T-helper 1 cell treated with Interleukin-12 subunit alpha and Interleukin-12 subunit beta and Interleukin-4 antibody, amounts not matched to agents 30 ng/mL and 1 ng/mL, for 36 hours (primary cell): ENCODE measurements around the gene NSF. TPM values are rescaled to one million over a fixed set of nuclear protein-coding genes. Genes with fewer than 3 reads are reported as not detected.
"Not testable (repeated sequence)": the region's sequence is repeated elsewhere in the genome, so short reads cannot be mapped to it uniquely, and the experiment has no call there.

Experiments
- intact Hi-C: fragments of 100-400 bp; cut with micrococcal nuclease; formaldehyde crosslinking; loops from one replicate; pipeline ENCODE4 v1.15.1; 2024
- total RNA-seq: library from RNA; stranded (reverse); gene quantifications from 2 replicates; pipeline ENCODE4 v1.2.3, GENCODE V29; 2022

The NSF gene
- total RNA-seq, 1 donor from 2014 or later, result 43.7 TPM

GRCh38 chr17:46773676-46774075 lies 183.2 kb downstream of the NSF start:
- intact Hi-C loops, result loop anchor here (10.0 kb wide), 1 partner anchor 61 kb away; no protein-coding TSS in a partner anchor

- intact Hi-C loops, result loop anchor here (10.0 kb wide), 1 partner anchor 61 kb away; no protein-coding TSS in a partner anchor
These were observed 183.8 kb downstream of the NSF start for GRCh38 chr17:46774108-46774737.

DNA sequence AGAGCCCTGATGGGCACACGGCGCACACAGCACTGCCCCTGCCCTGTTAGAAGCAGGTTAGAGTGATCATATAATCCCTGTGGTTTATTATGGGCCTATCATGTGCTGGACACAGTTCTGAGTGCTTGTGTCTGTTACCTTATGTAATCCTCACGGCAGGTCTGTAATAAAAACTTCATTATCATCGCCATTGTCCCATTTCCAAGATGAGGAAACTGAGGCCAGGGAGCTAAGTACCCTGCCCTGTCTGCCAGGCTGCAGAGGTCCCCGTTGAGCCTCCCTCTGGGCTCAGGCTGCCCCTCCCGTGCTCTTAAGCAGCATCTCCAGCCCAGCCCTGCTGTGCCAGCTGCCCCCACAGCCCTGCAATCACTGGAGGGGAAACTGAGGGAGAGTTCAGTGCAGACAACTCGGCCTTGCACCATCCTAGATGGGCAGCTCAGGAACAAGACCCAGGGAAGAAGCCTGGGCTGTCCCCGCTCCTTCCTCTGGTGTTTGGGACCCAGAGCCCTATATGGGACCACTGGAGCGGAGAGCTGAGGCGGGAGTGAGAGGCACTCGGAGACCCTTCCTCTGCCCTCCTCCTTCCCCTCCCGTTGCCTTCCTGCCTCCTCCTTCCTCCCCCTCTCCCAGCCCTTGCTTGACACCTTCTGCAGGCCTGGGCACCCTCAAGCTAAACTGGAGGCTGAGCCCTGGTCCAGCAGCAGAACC lies 186.0 kb downstream of the NSF start:
- intact Hi-C loops, result loop anchor here (10.0 kb wide), 1 partner anchor 58 kb away; no protein-coding TSS in a partner anchor

- intact Hi-C loops, result loop anchor here (10.0 kb wide), 1 partner anchor 57 kb away; no protein-coding TSS in a partner anchor
These were observed 187.8 kb downstream of the NSF start for GRCh38 chr17:46777943-46778915.

- intact Hi-C loops, result loop anchor here (10.0 kb wide), 1 partner anchor 85 kb away; no protein-coding TSS in a partner anchor
These were observed 189.5 kb downstream of the NSF start for GRCh38 chr17:46780003-46780373.

DNA sequence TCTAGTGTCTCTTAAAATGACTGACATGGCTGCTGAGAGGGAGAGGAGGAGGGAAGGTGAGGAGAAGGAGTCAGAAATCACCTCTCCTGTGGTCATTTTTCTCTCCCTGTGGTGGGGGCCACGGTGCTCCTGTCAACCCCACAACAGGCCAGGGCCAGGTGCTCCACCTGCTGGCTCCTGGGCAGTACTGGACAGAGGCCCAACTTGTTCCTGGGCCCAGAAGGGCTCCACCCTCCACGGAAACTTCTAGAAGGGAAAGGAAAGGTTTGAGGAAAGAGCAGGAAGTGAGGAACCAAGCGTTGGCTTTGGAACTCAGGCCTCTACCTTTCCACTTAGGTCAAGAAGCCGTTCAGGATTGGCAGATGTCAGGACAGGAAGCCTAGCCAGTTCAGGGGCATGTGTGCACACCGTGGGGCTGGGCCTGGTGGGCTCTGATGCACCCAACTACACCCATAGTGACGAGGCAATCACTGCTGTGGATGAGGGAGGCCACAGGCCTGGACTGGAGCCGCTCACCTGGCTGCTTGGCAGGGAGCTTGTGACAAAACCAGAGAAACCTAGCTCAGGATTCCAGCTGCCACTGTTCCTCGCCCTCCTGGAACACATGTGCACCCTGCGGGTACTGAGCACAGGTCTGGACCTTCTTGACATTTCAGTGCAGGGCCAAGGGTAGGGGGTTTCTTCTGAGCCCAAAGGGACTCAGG lies 191.9 kb downstream of the NSF start:
- intact Hi-C loops, result loop anchor here (10.0 kb wide), 1 partner anchor 82 kb away; no protein-coding TSS in a partner anchor

GRCh38 chr17:46783031-46783593 lies 192.6 kb downstream of the NSF start:
- intact Hi-C loops, result loop anchor here (10.0 kb wide), 1 partner anchor 82 kb away; no protein-coding TSS in a partner anchor

- intact Hi-C loops, result loop anchor here (10.0 kb wide), 1 partner anchor 79 kb away; no protein-coding TSS in a partner anchor
These were observed 195.2 kb downstream of the NSF start for GRCh38 chr17:46785696-46786095.

DNA sequence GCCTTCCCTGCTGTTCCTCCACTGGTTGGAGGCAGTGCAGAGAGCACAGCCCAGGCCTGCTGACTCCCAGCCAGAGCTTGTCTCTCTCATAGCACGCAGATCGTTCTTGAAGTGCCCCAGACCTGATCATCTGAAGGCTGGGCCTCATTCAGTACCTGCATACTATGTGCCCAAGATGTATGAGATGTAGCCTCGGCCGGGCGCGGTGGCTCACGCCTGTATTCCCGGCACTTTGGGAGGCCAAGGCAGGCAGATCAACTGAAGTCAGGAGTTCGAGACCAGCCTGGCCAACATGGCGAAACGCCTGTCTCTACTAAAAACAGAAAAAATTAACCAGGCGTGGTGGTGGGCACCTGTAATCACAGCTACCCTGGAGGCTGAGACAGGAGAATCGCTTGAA lies 197.0 kb downstream of the NSF start:
- intact Hi-C loops, result loop anchor here (10.0 kb wide), 1 partner anchor 77 kb away; no protein-coding TSS in a partner anchor

GRCh38 chr17:46788300-46788699 lies 197.8 kb downstream of the NSF start:
- intact Hi-C loops, result loop anchor here (10.0 kb wide), 1 partner anchor 77 kb away; no protein-coding TSS in a partner anchor

DNA sequence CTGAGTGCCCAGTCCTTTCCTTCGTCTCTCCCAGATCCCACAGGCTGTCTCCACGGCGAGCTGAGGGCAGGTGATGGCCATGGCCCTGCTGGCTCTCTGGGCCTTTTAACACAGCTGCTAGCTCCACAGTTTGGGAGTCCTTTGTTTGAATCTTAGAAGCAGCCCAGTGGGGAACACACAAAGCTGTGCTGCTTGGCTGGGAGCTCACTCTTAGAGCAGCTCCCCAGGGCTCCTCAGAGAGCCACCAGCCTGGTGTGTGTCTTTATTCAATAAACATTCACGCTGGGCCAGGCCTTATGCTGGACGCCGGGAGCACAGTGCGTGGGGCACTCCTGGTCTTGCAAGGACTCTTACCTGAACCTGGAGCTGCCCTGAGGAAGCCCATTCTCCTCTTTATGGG lies 198.3 kb downstream of the NSF start:
- intact Hi-C loops, result loop anchor here (10.0 kb wide), 1 partner anchor 76 kb away; no protein-coding TSS in a partner anchor

DNA sequence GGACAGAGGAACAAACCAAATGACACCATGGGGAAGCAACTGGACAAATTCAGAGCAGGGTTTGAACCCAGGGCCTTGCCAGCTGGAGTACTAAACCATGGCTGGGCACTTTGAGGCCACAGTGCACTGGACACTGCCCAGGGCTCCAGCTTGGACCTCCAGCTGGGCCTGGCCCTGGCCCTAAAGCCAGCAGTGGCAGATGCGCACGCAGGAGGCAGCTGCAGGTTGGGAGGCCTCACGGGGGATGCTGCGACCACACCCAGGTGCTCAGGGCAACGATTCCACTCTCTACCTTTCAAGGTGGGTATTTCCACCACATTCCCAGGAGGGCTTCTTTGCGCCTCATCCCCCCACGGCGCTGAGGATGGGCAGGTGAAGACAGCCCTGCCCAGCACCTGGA lies 199.1 kb downstream of the NSF start:
- intact Hi-C loops, result loop anchor here (10.0 kb wide), 1 partner anchor 75 kb away; no protein-coding TSS in a partner anchor

GRCh38 chr17:46790216-46790615 lies 199.7 kb downstream of the NSF start:
- intact Hi-C loops, result no loop called here

GRCh38 chr17:46791531-46791930 lies 201.1 kb downstream of the NSF start:
- intact Hi-C loops, result no loop called here

GRCh38 chr17:46792071-46792470 lies 201.6 kb downstream of the NSF start:
- intact Hi-C loops, result no loop called here

DNA sequence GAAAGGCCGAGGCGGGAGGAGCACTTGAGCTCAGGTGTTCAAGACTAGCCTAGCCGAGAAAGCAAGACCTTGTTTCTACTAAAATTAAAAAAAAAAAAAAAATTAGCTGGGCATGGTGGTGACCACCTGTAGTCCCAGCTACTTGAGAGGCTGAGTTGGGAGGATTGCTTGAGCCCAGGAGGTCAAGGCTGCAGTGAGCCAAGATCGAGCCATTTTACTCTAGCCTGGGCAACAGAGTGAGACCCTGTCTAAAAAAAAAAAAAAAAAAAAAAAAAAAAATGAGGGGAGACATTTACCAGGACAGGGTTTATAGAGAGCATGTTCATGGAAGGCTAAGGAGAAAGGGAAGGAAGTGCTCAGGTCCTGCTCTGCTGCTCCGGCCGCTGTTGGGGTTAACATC lies 202.6 kb downstream of the NSF start:
- intact Hi-C loops, result not testable (repeated sequence)

DNA sequence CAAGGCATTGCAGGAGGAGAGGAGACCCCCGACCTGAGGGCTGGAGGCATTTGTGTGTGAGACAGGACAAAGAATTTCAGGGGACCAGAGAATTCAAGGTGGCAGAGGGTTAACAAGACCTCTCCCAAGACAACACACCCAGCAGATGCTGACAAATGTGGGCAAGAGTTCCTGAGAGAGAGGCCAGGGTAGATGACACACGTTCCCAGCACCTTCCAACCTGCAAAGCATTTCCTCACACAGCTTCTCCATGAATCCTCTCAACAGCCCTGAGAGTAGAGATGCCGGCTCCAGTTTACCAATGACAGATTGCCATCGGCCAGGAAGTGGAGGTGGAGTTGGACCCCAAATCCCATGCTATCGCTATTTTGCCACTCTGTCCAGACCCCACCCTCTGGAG lies 203.1 kb downstream of the NSF start:
- intact Hi-C loops, result no loop called here

DNA sequence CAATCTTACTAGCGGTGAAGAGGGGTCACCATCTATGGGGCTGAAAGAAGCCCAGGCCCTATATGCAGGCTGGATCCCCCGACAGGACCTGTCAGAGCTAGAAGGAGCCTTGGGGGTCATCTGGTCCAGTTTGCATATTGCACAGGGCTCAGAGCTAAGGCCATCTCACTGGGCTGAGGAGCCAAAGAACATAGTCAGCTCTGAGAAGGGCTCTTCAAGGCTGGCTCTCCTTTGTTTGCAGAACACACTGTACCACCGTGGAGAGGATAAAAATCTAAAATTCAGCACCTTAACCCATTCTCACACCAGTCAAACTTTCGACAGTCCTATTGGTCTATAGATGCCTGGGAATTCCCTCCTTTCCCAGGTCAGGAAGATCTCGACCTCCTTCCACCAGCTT lies 203.8 kb downstream of the NSF start:
- intact Hi-C loops, result no loop called here

DNA sequence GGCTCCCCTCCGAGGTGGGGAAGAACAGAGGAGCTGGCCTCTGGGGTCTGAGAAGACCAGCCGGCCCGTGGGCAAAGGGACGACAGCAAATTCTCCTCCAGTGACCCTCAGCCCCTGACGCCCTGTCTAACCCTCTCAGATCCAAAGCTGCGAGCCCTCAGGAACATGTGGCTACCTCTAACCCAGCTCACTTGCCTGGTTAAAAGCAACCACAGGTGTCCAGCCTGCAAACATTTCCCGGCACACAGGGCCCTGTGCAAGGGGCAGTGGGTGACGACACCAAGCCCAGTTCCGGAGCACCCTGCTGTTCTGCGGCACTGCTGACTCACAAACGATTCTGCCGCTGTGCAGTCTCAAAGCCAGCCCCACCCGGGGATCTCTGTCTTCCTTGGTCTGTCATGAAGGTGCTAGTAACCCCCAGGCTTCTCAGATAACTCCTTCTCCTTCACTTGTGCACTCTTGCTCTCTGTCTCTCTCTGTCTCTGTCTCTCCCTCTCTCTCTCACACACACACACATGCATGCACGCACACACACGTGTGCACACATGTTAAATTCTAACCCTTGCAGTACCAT lies 205.0 kb downstream of the NSF start:
- intact Hi-C loops, result no loop called here

- intact Hi-C loops, result no loop called here
These were observed 205.6 kb downstream of the NSF start for GRCh38 chr17:46796084-46796483.
